Mucosa of gallbladder (tissue), 1 donor: ENCODE results near the gene ARMCX6. TPM values are rescaled to one million over a fixed set of nuclear protein-coding genes. Genes with fewer than 3 reads are reported as not detected.
"Not testable (repeated sequence)": the region's sequence is repeated elsewhere in the genome, so short reads cannot be mapped to it uniquely, and the experiment has no call there.

Source experiments
- DNase-seq: peaks from one replicate; pipeline ENCODE4 v3.0.0-alpha.2; 2020; ENCODE audit warnings: low spot score
- total RNA-seq: library from RNA; stranded (reverse); gene quantifications from one replicate; pipeline ENCODE4 v1.2.1, GENCODE V29; 2021
- donor health status: DM: no; HTN: no; CAD: no.

The ARMCX6 gene
- 39.1 TPM for total RNA-seq

GRCh38 chrX:101617211-101618191 is at the start of gene ARMCX6:
Gene ARMCX6, minus strand, starts transcription at chrX:101618000. Its CDS starts 1,380 bp downstream, at chrX:101616620.
- peak; percentile 77 for DNase-seq

GRCh38 chrX:101659601-101660063 is 41.8 kb upstream of the ARMCX6 start, which contains the start of gene ARMCX2:
Gene ARMCX2, minus strand, starts transcription at chrX:101659850. Its CDS starts 2,262 bp downstream, at chrX:101657588.
- DNase-seq: peak; percentile 57

GRCh38 chrX:101658661-101659491 is 41.1 kb upstream of the ARMCX6 start:
- DNase-seq: peak; percentile 57

- no peak for DNase-seq
These were observed 39.7 kb upstream of the ARMCX6 start for GRCh38 chrX:101657495-101657894.

GRCh38 chrX:101656817-101657216 is 39.0 kb upstream of the ARMCX6 start:
- no peak for DNase-seq

GRCh38 chrX:101655534-101655933 is 37.7 kb upstream of the ARMCX6 start:
- no peak for DNase-seq

GRCh38 chrX:101647716-101648115 is 29.9 kb upstream of the ARMCX6 start:
- DNase-seq: not testable (repeated sequence)

GRCh38 chrX:101642093-101642492 is 24.3 kb upstream of the ARMCX6 start:
- no peak for DNase-seq

- no peak for DNase-seq
These were observed 21.8 kb upstream of the ARMCX6 start for GRCh38 chrX:101639583-101639982.

GRCh38 chrX:101619364-101619763 is 1.6 kb upstream of the ARMCX6 start:
- DNase-seq: no peak

- DNase-seq: no peak
These were observed 12.1 kb downstream of the ARMCX6 start for GRCh38 chrX:101605728-101606127.

GRCh38 chrX:101605146-101605545 is 12.7 kb downstream of the ARMCX6 start:
- no peak for DNase-seq

- no peak for DNase-seq
These were observed 15.7 kb downstream of the ARMCX6 start for GRCh38 chrX:101602077-101602476.

GRCh38 chrX:101599592-101599991 is 18.2 kb downstream of the ARMCX6 start:
- not testable (repeated sequence) for DNase-seq

GRCh38 chrX:101595739-101596419 is 21.9 kb downstream of the ARMCX6 start:
- peak; percentile 36 for DNase-seq

Other genes with a start within 250 kb of the ARMCX6 start
- 8.2 TPM for gene BTK, start 231.8 kb downstream of the ARMCX6 start, total RNA-seq
- 124 TPM for gene RPL36A, start 227.0 kb downstream of the ARMCX6 start, total RNA-seq
- 29.2 TPM for gene GLA, start 210.1 kb downstream of the ARMCX6 start, total RNA-seq
- 62.1 TPM for gene HNRNPH2, start 209.8 kb downstream of the ARMCX6 start, total RNA-seq
- gene ARMCX4, start 132.5 kb downstream of the ARMCX6 start, total RNA-seq: 12.7 TPM
- 33.0 TPM for gene ARMCX1, start 67.5 kb downstream of the ARMCX6 start, total RNA-seq
- 71.3 TPM for gene ARMCX3, start 5.2 kb upstream of the ARMCX6 start, total RNA-seq
- gene ARMCX2, start 41.9 kb upstream of the ARMCX6 start, total RNA-seq: 57.9 TPM